Measurements from ENCODE around the gene DENND4C. TPM values are rescaled to one million over a fixed set of nuclear protein-coding genes. Genes with fewer than 3 reads are reported as not detected.

Gene DENND4C
- polyA plus RNA-seq, 2 of the 4 experiments (the other 2 are of a cell fraction): 17.4 to 44.1 TPM

- no peak for TF ChIP-seq HMGXB4 (CRISPR knock-in tag; IDR thresholded peaks at IDR 0.05; ENCODE audit: borderline replicate concordance)
- no peak for TF ChIP-seq NR3C1 (IDR thresholded peaks at IDR 0.05)
These were observed 45.3 kb upstream of the DENND4C start (continued) for GRCh38 chr9:19185191-19185590.

GRCh38 chr9:19186232-19186631 is 44.3 kb upstream of the DENND4C start:
- no peak for FAIRE-seq

More at GRCh38 chr9:19186232-19186631, 44.3 kb upstream of the DENND4C start:
- ATAC-seq (no peak), DNase-seq (ENCODE audit: low read depth in 1 of 2, low spot score in 1 of 2) (peak in 1 of 2 experiments; percentile 34)
- Histone ChIP-seq H3K4me2 (peak overlapping the region; percentile 61), H3K4me1 (peaks cover 42% of the 10 kb centered on the region), H3K27ac (peak overlapping the region; percentile 90 to 91), H3K4me3 (no peak overlapping the region), H3K9me3 (no peaks in the 10 kb centered on the region)
- no peak for TF ChIP-seq RCOR1 (IDR thresholded peaks at IDR 0.05; ENCODE audit: low read depth, low read length)
- TF ChIP-seq FOSL2 (IDR thresholded peaks at IDR 0.05): 0 out of 2 replicates have a peak, but pooled peaks have one; percentile 19
- 0 out of 2 replicates have a peak, but pooled peaks have one; percentile 31 for TF ChIP-seq FOSL2 (CRISPR knock-in tag; IDR thresholded peaks at IDR 0.05)
- TF ChIP-seq MAX (IDR thresholded peaks at IDR 0.05): no peak
- no peak for TF ChIP-seq SREBF2 (IDR thresholded peaks at IDR 0.05)
- TF ChIP-seq CEBPB (IDR thresholded peaks at IDR 0.05): peak; percentile 20 to 79; a peak in 2 of 4 replicates
- TF ChIP-seq BCL3 (IDR thresholded peaks at IDR 0.05): 0 out of 3 replicates have a peak, but pooled peaks have one; percentile 21
- no peak for TF ChIP-seq MAZ (IDR thresholded peaks at IDR 0.05; ENCODE audit: borderline replicate concordance, low read depth, low read length)
- TF ChIP-seq HES2 (IDR thresholded peaks at IDR 0.05): peak; percentile 65; the same call in 1 of the 2 replicates
- TF ChIP-seq JUNB (IDR thresholded peaks at IDR 0.05): peak; percentile 74
- TF ChIP-seq REST (IDR thresholded peaks at IDR 0.05): no peak
- TF ChIP-seq CHD2 (IDR thresholded peaks at IDR 0.05; ENCODE audit: low read length, partially characterized antibody): no peak
- no peak for TF ChIP-seq RARB (CRISPR knock-in tag; IDR thresholded peaks at IDR 0.05)
- no peak for TF ChIP-seq ZFP36 (IDR thresholded peaks at IDR 0.05; ENCODE audit: borderline replicate concordance, partially characterized antibody)
- TF ChIP-seq JUN (IDR thresholded peaks at IDR 0.05): 0 out of 5 replicates have a peak, but pooled peaks of 1 of the 2 experiments have one; percentile 36
- no peak for TF ChIP-seq HDAC2 (IDR thresholded peaks at IDR 0.05)
- TF ChIP-seq RNF2 (IDR thresholded peaks at IDR 0.05; ENCODE audit: borderline replicate concordance, low read depth): no peak
- no peak for TF ChIP-seq HMGXB4 (CRISPR knock-in tag; IDR thresholded peaks at IDR 0.05; ENCODE audit: borderline replicate concordance)
- TF ChIP-seq MAFK (IDR thresholded peaks at IDR 0.05; ENCODE audit: partially characterized antibody): no peak
- no peak for TF ChIP-seq HOXB5 (CRISPR knock-in tag; IDR thresholded peaks at IDR 0.05)
- TF ChIP-seq ELK1 (IDR thresholded peaks at IDR 0.05; ENCODE audit: low read depth, low read length): no peak
- TF ChIP-seq TP53 (CRISPR knock-in tag; IDR thresholded peaks at IDR 0.05): no peak
- no peak for TF ChIP-seq NR3C1 (IDR thresholded peaks at IDR 0.05)
- TF ChIP-seq HEYL (CRISPR knock-in tag; IDR thresholded peaks at IDR 0.05): no peak
- TF ChIP-seq TFCP2L1 (CRISPR knock-in tag; IDR thresholded peaks at IDR 0.05): no peak
- no peak for TF ChIP-seq BHLHE40 (IDR thresholded peaks at IDR 0.05; ENCODE audit: low read depth, low read length)
- TF ChIP-seq HOXB13 (CRISPR knock-in tag; IDR thresholded peaks at IDR 0.05; ENCODE audit: low read depth): no peak
- TF ChIP-seq RAD21 (conservative IDR thresholded peaks at IDR 0.05 in 1 of 2, IDR thresholded peaks at IDR 0.05 in 1 of 2): no peak
- TF ChIP-seq EP300 (IDR thresholded peaks at IDR 0.05): peak; percentile 54 to 63; a peak in 3 of 5 replicates
- 13% methylated on average over 2 of the region's 2 CpGs for WGBS (ENCODE audit: missing lambda C conversion rate)
- ChIA-PET CTCF (interaction anchor here (1.0 kb wide), 1 partner anchor 12 kb away, joined by 3 read pairs; no protein-coding TSS in a partner anchor), POLR2A (interaction anchor here (1.6 kb wide), 1 partner anchor 45 kb away, joined by 5 read pairs; the partner anchor contains the start of gene DENND4C)
